ENCODE data around the gene C10orf90.

DNA sequence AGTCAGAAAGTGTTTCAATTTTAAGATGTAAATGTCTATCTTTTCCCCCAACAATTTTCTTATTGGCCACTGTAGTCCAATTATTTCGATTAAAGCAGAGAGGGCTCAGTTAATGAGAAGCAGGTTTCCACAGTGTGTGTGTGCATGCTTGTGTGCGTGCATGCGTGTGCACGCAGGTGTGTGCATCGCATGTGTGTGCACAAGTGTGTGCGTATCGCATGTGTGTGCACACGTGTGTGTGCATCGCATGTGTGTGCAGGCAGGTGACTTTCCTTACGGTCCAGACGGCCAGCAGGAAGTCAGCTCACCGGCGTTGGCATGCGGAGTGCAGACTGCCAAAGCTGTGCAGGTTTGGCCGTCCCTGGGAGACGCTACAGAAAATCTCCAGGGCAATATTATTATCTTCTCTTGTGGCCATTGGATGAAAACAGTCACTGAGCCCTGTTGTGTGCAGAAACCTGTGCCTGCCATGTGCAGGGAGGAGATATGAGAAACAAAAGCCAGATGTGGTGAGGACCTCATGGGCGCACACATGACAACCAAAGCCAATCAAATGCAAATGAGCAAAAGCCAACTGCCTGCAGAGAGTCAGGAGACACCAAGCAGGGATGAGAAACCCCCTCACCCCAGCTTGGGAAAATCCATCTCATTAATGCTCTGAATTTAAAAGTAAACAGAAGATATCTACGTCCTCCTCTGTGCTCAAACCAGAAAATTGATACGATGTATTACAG, 70.4 kb downstream of the C10orf90 start:
- no peak for TF ChIP-seq POLR2A (IDR thresholded peaks at IDR 0.05; ENCODE audit: extremely low read depth, insufficient read length)
- TF ChIP-seq, protein P1, sequence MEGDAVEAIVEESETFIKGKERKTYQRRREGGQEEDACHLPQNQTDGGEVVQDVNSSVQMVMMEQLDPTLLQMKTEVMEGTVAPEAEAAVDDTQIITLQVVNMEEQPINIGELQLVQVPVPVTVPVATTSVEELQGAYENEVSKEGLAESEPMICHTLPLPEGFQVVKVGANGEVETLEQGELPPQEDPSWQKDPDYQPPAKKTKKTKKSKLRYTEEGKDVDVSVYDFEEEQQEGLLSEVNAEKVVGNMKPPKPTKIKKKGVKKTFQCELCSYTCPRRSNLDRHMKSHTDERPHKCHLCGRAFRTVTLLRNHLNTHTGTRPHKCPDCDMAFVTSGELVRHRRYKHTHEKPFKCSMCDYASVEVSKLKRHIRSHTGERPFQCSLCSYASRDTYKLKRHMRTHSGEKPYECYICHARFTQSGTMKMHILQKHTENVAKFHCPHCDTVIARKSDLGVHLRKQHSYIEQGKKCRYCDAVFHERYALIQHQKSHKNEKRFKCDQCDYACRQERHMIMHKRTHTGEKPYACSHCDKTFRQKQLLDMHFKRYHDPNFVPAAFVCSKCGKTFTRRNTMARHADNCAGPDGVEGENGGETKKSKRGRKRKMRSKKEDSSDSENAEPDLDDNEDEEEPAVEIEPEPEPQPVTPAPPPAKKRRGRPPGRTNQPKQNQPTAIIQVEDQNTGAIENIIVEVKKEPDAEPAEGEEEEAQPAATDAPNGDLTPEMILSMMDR (IDR thresholded peaks at IDR 0.05; ENCODE audit: low read depth, low read length): no peak
